Measurements from ENCODE around the gene DUS3L.

The DUS3L gene

GRCh38 chr19:5822181-5822844 lies 31.4 kb upstream of the DUS3L start:
- DNase-seq: no peak

DNA sequence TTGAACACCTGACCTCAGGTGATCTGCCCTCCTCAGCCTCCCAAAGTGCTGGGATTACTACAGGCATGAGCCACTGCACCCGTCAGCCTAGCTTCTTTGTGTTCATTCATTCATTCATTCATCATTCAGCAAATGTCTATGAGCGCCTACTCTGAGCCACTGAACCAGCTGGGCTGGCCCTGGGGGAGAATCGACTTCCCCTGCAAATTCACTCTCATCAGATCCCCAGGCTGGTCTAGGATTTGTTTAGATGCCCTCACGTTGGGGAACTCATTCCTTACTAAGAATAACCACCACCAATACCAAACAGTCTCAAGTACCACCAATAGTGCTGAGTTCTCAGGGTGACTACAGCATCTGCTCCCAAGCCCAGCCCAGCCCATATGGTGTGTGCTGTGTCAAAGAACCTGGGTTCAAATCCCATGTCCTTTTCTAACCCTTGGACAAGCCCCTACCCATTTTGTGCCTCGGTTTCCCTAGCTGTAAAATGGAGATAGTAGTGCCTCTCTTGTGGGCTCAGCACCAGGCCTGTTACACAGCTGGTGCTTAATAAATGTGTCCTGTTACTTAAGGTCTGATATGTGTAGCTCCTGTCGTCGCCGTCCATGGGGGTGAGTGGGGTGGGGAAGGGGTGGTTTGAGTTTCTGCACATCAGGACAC lies 30.7 kb upstream of the DUS3L start:
- DNase-seq: no peak

DNA sequence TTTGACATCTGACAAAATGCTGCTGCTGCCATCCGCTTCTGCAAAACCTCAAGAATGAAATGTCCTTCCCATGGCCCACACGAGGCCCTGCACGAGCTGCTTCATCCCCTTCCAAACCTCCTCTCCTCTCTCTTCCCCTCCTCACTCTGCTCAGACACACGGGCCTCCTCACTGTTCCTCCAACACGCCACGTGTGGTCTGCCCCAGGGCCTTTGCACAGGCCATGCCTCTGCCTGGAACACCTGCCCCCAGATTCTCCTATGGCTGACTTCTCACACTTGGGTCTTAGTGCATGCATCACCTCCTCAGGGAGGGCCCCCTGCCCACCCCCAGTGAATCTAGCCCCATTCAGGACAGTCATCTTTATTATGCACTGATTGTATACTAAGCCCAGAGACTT lies 29.8 kb upstream of the DUS3L start:
- no peak for DNase-seq

DNA sequence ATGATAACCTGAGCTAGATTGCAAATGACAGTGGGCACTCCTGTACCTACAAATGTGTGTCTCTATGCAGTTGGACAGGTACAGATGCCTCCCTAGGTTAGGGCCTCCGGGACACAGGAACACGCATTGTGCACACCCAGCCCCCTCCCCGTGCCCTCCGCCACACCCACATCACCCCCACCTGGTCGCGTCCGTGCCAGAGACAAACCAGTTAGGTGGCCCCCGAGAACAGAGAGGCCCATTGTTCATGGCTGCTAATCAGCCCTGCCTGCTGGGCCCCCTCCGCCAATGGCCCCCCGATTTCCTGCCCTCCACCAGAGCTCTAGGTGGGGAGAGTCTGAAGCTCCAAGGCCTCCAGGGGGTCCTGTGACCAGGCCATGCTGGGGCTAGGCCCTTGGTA lies 27.6 kb upstream of the DUS3L start:
- no peak for DNase-seq

GRCh38 chr19:5817218-5817617 lies 26.3 kb upstream of the DUS3L start:
- DNase-seq: no peak

- DNase-seq: no peak
Measured at GRCh38 chr19:5814852-5815246, 23.9 kb upstream of the DUS3L start.

GRCh38 chr19:5814123-5814851 lies 23.3 kb upstream of the DUS3L start:
- no peak for DNase-seq

GRCh38 chr19:5811117-5811516 lies 20.2 kb upstream of the DUS3L start:
- no peak for DNase-seq

- DNase-seq: no peak
Measured at GRCh38 chr19:5809469-5809868, 18.5 kb upstream of the DUS3L start.

DNA sequence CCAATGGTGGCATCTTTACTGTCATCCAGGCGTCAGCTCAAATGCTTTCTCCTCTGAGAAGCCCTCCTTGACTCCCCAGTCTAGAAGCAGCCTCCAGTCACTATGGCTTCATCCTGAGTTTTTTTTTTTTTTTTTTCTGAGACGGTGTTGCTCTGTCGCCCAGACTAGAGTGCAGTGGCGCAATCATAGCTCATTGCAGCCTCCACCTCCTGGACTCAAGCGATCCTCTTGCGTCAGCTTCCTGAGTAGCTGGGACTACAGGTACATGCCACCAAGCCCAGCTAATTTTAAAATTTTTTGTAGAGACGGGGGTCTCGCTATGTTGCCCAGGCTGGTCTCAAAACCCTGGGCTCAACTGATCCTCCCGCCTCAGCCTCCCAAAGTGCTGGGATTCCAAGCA lies 18.1 kb upstream of the DUS3L start:
- DNase-seq: no peak

GRCh38 chr19:5808120-5808816 lies 17.3 kb upstream of the DUS3L start:
- no peak for DNase-seq

- DNase-seq: no peak
Measured at GRCh38 chr19:5806905-5807304, 15.9 kb upstream of the DUS3L start.

DNA sequence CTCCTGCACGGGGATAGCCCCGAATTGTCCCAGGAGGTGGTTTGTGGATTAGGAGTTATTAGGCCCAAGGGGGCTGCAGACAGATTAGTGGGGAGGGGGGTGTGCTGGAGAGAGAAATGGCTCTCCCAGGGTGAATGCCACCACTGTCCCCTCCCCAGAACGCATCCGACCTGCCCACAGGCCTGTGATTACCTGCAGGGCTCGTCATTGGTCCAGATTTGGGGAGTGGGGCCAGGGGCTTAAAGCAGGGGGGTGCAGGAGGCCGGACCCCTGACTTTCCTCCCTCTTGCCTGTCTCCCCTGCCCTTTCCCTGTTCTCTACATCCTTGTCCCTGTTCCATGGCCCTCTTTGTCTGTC lies 15.1 kb upstream of the DUS3L start:
- no peak for DNase-seq

GRCh38 chr19:5805462-5806132 lies 14.6 kb upstream of the DUS3L start:
- peak; percentile 57 for DNase-seq

- DNase-seq: peak; percentile 62
Measured at GRCh38 chr19:5804516-5805461, 13.8 kb upstream of the DUS3L start, which contains the start of gene NRTN. NRTN (plus strand) TSS chr19:5805067; CDS start chr19:5824166, 19,099 bp downstream.

GRCh38 chr19:5803752-5804515 lies 13.0 kb upstream of the DUS3L start:
- peak; percentile 93 for DNase-seq

- DNase-seq: no peak
Measured at GRCh38 chr19:5803441-5803751, 12.4 kb upstream of the DUS3L start.

DNA sequence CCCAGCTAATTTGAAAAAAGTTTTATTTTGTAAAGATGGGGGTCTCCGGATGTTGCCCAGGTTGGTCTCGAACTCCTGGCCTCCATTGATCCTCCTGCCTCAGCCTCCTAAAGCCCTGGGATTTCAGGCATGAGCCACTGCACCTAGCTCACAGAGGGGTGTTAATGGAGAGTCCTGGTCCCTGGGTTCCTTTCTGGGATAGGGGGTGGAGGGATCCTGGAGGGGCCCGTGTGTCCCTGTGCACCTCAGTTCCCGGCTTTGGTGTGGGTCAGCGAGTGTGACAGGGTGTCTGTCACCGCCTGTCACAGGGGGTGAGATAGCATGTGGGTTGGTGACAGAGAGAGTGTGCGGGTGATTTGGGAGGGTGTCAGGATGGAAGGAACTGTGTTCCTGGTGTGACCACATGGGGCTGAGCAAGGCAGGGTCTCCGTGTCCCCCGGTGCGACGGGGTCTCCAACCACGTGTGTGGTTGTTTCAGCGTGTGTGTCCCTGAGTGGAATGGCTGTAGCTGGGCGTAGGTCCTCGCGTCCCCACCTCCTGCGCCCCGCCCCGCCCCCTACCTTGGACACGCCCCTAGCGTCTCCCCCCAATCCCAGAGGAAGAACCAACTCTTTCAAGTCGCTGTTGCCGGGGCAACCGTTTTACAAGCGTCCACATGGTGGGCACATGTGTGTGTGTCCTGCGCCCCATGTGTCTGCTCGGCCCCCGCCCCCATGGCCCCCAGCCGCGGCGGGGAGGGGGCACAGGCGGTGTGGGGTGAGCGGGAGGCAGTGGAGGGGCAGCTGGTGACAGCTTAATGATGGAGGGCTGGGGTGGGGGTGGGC lies 11.0 kb upstream of the DUS3L start:
- DNase-seq: no peak

DNA sequence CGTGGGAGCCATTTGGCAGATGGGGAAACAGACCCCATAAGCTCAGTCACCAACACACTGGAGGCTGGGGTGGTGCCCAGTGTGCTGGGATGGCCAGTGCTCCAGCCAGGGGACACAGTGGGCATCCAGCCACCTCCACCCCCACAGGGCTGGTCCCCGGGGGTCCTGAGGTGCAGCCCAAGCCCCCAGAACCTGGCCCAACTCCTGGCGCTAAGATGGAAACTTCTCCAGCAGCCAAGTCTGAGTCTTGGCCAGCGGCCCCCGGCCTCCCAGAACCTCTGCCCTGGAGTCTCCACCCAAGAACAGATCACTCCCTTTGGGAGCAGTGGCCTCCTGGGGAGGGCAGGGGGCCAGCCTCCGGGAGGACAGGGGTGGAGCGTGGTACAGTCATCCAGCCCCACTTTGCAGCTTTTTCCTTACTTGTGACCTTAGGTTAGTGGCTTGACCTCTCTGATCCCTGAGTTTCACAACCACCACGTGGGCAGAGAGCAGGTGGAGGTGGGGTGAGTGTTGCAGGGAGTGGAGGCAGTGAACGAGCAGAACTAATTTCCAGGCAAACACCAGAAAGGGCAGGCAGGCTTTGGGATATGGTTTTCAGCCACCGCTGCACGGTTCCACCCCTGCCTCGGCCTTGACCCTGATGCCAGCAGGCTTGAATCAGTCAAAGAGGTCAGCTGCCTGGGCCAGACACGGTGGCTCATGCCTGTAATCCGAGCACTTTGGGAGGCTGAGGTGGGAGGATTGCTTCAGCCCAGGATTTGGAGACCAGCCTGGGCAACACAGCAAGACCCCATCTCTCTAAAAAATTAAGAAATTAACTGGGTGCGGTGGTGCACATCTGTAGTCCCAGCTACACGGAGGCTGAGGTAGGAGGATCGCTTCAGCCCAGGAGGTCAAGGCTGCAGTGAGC lies 9.7 kb upstream of the DUS3L start:
- no peak for DNase-seq
